ENCODE results near the gene GAB2. TPM values are rescaled to one million over a fixed set of nuclear protein-coding genes. Genes with fewer than 3 reads are reported as not detected.
A peak's percentile ranks its signal among the peaks of the same experiment; 100 is the strongest.
"Not testable (repeated sequence)": the region's sequence is repeated elsewhere in the genome, so short reads cannot be mapped to it uniquely, and the experiment has no call there.

The GAB2 gene, protein sequence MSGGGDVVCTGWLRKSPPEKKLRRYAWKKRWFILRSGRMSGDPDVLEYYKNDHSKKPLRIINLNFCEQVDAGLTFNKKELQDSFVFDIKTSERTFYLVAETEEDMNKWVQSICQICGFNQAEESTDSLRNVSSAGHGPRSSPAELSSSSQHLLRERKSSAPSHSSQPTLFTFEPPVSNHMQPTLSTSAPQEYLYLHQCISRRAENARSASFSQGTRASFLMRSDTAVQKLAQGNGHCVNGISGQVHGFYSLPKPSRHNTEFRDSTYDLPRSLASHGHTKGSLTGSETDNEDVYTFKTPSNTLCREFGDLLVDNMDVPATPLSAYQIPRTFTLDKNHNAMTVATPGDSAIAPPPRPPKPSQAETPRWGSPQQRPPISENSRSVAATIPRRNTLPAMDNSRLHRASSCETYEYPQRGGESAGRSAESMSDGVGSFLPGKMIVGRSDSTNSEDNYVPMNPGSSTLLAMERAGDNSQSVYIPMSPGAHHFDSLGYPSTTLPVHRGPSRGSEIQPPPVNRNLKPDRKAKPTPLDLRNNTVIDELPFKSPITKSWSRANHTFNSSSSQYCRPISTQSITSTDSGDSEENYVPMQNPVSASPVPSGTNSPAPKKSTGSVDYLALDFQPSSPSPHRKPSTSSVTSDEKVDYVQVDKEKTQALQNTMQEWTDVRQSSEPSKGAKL
- total RNA-seq (1 to 10 TPM; 1.8 to 3.0 TPM), polyA plus RNA-seq (under 1 TPM in 2 of 3 donors, not detected in 1; 0.16 to 0.23 TPM), total RNA-seq (0.49 to 26.6 (median 3.3) reads per million in 6 experiments)

DNA sequence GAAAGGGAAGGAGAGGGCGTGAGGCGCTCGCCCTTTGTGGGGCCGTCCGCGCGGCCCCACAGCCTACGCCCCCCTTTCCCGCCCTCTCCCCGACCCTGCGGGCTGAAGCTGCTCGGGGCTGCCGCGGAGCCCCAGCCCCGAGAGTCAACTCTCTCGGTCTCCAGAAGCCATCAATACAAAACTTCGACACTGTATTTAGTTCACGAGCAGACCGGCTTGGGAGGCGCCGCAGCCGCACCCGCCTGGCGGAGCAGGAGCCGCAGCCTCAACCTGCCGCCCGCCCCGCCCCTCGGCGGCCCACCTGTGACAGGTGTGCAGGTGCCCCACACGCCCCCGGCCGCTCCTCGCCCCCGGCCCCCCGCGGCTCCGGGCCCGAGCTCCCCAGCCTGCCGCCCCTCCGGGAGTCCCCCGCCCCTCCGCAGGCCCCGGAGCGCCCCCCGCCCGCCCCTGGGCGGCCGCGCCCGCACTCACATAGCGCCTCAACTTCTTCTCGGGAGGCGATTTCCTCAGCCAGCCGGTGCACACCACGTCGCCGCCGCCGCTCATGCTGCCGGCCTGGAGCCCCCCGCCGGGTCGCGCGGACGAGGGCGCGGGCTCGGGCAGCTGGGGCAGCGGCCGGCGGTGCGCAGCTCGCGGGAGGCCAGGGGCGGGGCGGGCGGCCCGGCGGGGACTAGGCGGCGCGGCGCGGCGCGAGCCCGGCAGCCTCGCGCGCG lies at the start of gene GAB2:
TSS of gene GAB2 (minus strand) at position 646 of the 713 bp plus-strand sequence. CDS start at position 546, 100 bp downstream.
- H3K36me3 Mint-ChIP-seq, result no peaks in the 10 kb centered on the region
- DNase-seq (peak in 8 of 10 donors; percentile 14 to 65 (median 31)), ATAC-seq (peak; percentile 37 to 51)
- no peaks in the 10 kb centered on the region for H3K9me3 Mint-ChIP-seq
- H3K4me1 Mint-ChIP-seq, result peaks cover 16 to 54% (median 18%) of the 10 kb centered on the region in 4 donors
- POLR2A ChIA-PET, result interaction anchor here (0.5 to 3.6 kb wide), 4 partner anchors 157 to 338 kb away, joined by 3 to 15 read pairs (median 4); partner anchors contain the start of genes NARS2 and NDUFC2
- H3K27me3 Mint-ChIP-seq, result peaks cover 13 to 39% (median 20%) of the 10 kb centered on the region in 5 donors
- H3K27ac Mint-ChIP-seq, result peak within 1 kb of the TSS; percentile 56 to 90 (median 85)
- H3K4me3 Mint-ChIP-seq, result peak within 1 kb of the TSS; percentile 82 to 99 (median 92)

DNA sequence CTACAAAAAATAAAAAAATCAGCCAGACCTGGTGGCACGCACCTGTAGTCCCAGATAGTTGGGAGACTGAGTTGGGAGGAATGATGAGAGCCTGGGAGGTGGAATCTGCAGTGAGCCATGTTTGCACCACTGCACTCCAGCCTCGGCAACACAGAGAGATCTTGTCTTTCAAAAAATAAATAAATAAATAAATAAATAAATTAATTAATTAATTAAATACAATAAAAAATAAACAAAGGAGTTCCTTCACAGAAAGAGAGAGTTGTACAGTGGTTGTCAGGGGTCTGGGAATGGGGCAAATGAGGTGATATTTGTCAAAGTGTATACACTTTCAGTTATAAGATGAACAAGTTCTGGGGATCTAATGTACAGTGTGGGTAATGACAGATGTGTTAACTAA lies 49.8 kb upstream of the GAB2 start:
- POLR2A ChIA-PET, result interaction anchor here (0.5 kb wide), 1 partner anchor 17 kb away, joined by 7 read pairs; no protein-coding TSS in a partner anchor

DNA sequence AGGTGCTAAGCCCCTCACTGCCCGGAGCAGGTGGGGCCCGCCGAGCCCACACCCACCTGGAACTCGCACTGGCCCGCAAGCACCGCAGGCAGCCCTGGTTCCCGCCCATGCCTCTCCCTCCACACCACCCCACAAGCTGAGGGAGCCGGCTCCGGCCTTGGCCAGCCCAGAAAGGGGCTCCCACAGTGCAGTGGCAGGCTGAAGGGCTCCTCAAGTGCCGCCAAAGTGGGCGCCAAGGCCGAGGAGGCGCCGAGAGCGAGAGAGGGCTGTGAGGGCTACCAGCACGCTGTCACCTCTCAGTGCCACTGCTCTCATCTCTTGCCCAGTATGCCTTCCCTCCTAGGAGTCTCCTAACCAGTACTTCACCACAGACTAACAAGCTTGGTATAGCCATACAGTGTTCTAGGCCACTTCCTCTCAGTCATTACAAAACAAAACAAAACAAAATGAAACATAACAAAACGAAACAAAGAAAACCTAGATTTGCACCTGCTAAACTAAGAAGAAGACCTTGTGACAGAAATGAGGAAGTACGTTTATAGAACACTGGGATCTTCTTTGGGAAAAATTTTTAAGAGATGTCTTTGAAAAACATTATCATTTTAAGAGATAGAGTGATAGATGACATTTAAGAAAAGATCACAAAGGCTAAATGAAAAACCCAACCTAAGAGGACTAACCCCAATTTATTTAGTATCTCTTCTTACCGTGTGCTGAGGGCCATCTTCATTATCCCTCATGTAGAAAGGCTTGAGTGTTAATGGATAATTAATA lies 47.7 kb upstream of the GAB2 start:
- H3K9me3 Mint-ChIP-seq, result no peaks in the 10 kb centered on the region
- peak overlapping the region; percentile 6 to 79 (median 68) for H3K4me3 Mint-ChIP-seq
- H3K36me3 Mint-ChIP-seq, result peaks cover 7 to 49% (median 26%) of the 10 kb centered on the region in 3 donors
- H3K27me3 Mint-ChIP-seq, result no peaks in the 10 kb centered on the region
- ATAC-seq (peak; percentile 78 to 95), DNase-seq (peak in 6 of 10 donors; percentile 3 to 58 (median 47))
- POLR2A ChIA-PET, result interaction anchor here (1.0 kb wide), 1 partner anchor 109 kb away, joined by 3 read pairs; the partner anchor contains the start of gene NARS2
- H3K27ac Mint-ChIP-seq, result peak overlapping the region; percentile 65 to 94 (median 89)
- peaks cover 9 to 29% (median 27%) of the 10 kb centered on the region in 4 donors for H3K4me1 Mint-ChIP-seq

More for the DNA sequence above, 49.8 kb upstream of the GAB2 start:
- DNase-seq, result no peak
- H3K27ac Mint-ChIP-seq, result peak overlapping the region in 2 of 10 donors; percentile 14
- H3K9me3 Mint-ChIP-seq, result peaks cover 0 to 8% (median 0%) of the 10 kb centered on the region in 9 donors
- H3K4me1 Mint-ChIP-seq, result peaks cover 9 to 29% (median 27%) of the 10 kb centered on the region in 4 donors
- peaks cover 6 to 40% (median 19%) of the 10 kb centered on the region in 3 donors for H3K36me3 Mint-ChIP-seq
- H3K27me3 Mint-ChIP-seq, result no peaks in the 10 kb centered on the region
- no peak overlapping the region for H3K4me3 Mint-ChIP-seq
- no peak for ATAC-seq

DNA sequence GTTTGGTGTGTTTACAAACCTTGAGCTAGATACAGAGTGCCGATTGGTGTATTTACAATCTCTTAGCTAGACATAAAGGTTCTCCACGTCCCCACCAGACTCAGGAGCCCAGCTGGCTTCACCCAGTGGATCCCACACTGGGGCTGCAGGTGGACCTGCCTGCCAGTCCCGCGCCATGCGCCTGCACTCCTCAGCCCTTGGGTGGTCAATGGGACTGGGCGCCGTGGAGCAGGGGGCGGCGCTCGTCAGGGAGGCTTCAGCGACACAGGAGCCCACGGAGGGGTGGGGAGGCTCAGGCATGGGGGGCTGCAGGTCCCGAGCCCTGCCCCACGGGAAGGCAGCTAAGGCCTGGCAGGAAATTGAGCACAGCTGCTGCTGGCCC lies 47.2 kb upstream of the GAB2 start:
- DNase-seq, result peak in 1 of 10 donors; percentile 1
- not testable (repeated sequence) for ATAC-seq, H3K9me3 Mint-ChIP-seq, H3K27me3 Mint-ChIP-seq
- Mint-ChIP-seq H3K4me3 (peak overlapping the region in 2 of 10 donors; percentile 53 to 83), H3K4me1 (peaks cover 9 to 29% (median 27%) of the 10 kb centered on the region in 4 donors), H3K36me3 (peaks cover 13 to 54% (median 31%) of the 10 kb centered on the region in 3 donors), H3K27ac (peak overlapping the region in 5 of 10 donors; percentile 23 to 82 (median 68))
- POLR2A ChIA-PET, result interaction anchor here (1.0 kb wide), 1 partner anchor 110 kb away, joined by 3 read pairs; the partner anchor contains the start of gene NARS2

- H3K36me3 Mint-ChIP-seq, result peaks cover 23 to 70% (median 54%) of the 10 kb centered on the region in 3 donors
- peak overlapping the region in 1 of 10 donors; percentile 22 for H3K27ac Mint-ChIP-seq
- no peak overlapping the region for H3K4me3 Mint-ChIP-seq
- H3K4me1 Mint-ChIP-seq, result peaks cover 4 to 17% (median 14%) of the 10 kb centered on the region in 4 donors
- no peak for DNase-seq
- no peak for ATAC-seq
- no peaks in the 10 kb centered on the region for H3K27me3 Mint-ChIP-seq
- POLR2A ChIA-PET, result no interaction called here
- no peaks in the 10 kb centered on the region for H3K9me3 Mint-ChIP-seq
These were observed 42.9 kb upstream of the GAB2 start for GRCh38 chr11:78460471-78460870.

- no peaks in the 10 kb centered on the region for H3K9me3 Mint-ChIP-seq
- DNase-seq, result no peak
- peaks cover 2 to 14% (median 10%) of the 10 kb centered on the region in 4 donors for H3K4me1 Mint-ChIP-seq
- ATAC-seq, result no peak
- H3K36me3 Mint-ChIP-seq, result peaks cover 27 to 71% (median 55%) of the 10 kb centered on the region in 3 donors
- no peak overlapping the region for H3K4me3 Mint-ChIP-seq
- no peak overlapping the region for H3K27ac Mint-ChIP-seq
- POLR2A ChIA-PET, result no interaction called here
- H3K27me3 Mint-ChIP-seq, result no peaks in the 10 kb centered on the region
These were observed 42.1 kb upstream of the GAB2 start for GRCh38 chr11:78459738-78460137.

DNA sequence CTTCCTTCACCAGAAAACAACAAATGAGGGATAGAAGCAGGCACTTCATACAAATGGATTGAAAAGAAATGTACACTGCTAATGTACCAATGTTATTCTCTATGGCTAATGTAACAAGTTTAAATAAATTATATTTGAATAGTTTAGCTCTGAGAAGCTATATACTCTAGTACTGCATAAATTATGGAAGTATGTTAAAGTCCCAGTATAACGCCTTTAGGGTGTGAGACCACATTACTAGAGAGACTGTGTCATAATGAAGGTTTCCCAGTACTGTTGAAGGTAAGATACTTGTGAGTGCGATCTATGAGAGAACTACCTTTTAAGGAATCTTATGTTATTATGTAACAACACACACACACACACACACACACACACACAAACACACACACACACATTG lies 39.8 kb upstream of the GAB2 start:
- H3K27ac Mint-ChIP-seq, result no peak overlapping the region
- H3K36me3 Mint-ChIP-seq, result peaks cover 27 to 75% (median 47%) of the 10 kb centered on the region in 3 donors
- no peaks in the 10 kb centered on the region for H3K27me3 Mint-ChIP-seq
- DNase-seq, result no peak
- H3K4me1 Mint-ChIP-seq, result peaks cover 0 to 17% (median under 1%) of the 10 kb centered on the region in 4 donors
- ATAC-seq, result no peak
- no peaks in the 10 kb centered on the region for H3K9me3 Mint-ChIP-seq
- H3K4me3 Mint-ChIP-seq, result no peak overlapping the region
- POLR2A ChIA-PET, result no interaction called here

- DNase-seq (no peak), ATAC-seq (no peak)
- H3K36me3 Mint-ChIP-seq, result peaks cover 10 to 61% (median 26%) of the 10 kb centered on the region in 3 donors
- peak overlapping the region in 1 of 10 donors; percentile 69 for H3K27ac Mint-ChIP-seq
- H3K9me3 Mint-ChIP-seq, result no peaks in the 10 kb centered on the region
- peaks cover 0 to 29% (median 2%) of the 10 kb centered on the region in 4 donors for H3K4me1 Mint-ChIP-seq
- no peak overlapping the region for H3K4me3 Mint-ChIP-seq
- POLR2A ChIA-PET, result no interaction called here
- H3K27me3 Mint-ChIP-seq, result no peaks in the 10 kb centered on the region
These were observed 35.7 kb upstream of the GAB2 start for GRCh38 chr11:78453140-78453935.

DNA sequence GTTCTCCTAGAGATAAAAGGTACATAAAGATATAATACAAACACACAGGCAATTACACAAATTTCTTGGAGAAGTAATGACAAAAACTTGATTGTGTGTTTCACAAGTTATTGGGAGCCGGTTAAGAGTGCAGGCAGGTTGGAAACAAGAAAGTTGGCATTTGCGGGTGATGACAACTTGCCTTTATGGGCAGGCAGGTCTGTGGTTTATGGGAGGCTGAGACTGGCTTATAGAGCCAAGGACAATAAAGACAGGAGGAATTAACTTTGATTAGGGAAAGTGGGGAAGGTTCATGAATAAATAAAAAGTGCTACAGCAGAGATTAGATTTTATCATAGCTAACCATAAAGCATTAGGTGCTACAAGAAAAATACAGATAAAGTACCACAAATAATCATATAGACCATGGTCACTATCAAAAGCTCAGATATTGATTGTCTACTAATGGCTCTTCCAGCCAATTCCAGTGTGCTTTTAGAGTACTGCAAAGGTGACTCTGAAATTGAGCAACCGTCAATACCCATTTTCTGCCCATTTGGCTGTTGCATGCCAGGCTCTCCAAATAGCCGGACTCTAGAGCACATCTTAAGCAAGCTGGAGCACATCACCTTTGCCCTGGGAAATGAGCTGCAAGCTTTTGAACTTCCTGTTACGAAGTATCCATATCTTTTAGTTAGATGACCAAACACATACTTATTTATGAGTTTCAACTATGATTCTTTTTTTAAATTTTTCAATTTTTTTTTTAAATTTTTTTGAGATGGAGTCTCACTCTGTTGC lies 33.9 kb upstream of the GAB2 start:
- Mint-ChIP-seq H3K27me3 (no peaks in the 10 kb centered on the region), H3K4me3 (no peak overlapping the region), H3K9me3 (no peaks in the 10 kb centered on the region), H3K36me3 (peaks cover 5 to 51% (median 20%) of the 10 kb centered on the region in 3 donors), H3K27ac (peak overlapping the region in 2 of 10 donors; percentile 7 to 38), H3K4me1 (peaks cover 0 to 29% (median 2%) of the 10 kb centered on the region in 4 donors)
- DNase-seq, result no peak
- ATAC-seq, result no peak
- POLR2A ChIA-PET, result no interaction called here

DNA sequence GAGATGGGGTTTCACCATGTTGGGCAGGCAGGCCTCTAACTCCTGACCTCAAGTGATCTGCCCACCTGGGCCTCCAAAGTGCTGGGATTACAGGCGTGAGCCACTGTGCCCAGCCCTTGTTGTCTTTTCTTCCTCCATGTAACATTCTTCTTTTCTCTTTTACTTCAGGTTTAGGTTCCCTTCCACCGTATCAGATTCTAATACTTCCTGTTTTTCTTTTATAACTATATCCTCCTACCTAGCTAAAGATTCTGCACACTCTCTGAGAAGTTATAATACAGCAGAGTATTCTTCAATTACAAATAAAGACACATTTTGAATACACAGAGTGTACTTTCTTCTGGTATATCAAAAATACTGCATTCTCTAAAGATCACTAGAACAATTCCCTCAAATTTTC lies 33.2 kb upstream of the GAB2 start:
- H3K4me3 Mint-ChIP-seq, result no peak overlapping the region
- H3K4me1 Mint-ChIP-seq, result peaks cover 0 to 29% (median 2%) of the 10 kb centered on the region in 4 donors
- peaks cover 4 to 51% (median 17%) of the 10 kb centered on the region in 3 donors for H3K36me3 Mint-ChIP-seq
- ATAC-seq (no peak), DNase-seq (no peak)
- H3K27me3 Mint-ChIP-seq, result no peaks in the 10 kb centered on the region
- H3K9me3 Mint-ChIP-seq, result no peaks in the 10 kb centered on the region
- POLR2A ChIA-PET, result interaction anchor here (0.7 kb wide), 1 partner anchor 16 kb away, joined by 7 read pairs; no protein-coding TSS in a partner anchor
- peak overlapping the region in 1 of 10 donors; percentile 38 for H3K27ac Mint-ChIP-seq
